Pulmonary artery endothelial cell (primary cell): ENCODE data around the gene LBX2. TPM values are rescaled to one million over a fixed set of nuclear protein-coding genes. Genes with fewer than 3 reads are reported as not detected.
A peak's percentile ranks its signal among the peaks of the same experiment; 100 is the strongest.
"Not testable (repeated sequence)": the region's sequence is repeated elsewhere in the genome, so short reads cannot be mapped to it uniquely, and the experiment has no call there.

ENCODE experiments used
- DNase-seq: peaks from one replicate; pipeline ENCODE4 v3.0.0-alpha.2; 2011; ENCODE audit warnings: low read depth, low spot score
- total RNA-seq: library from RNA; depleted of rRNA; stranded (reverse); fragments of >200 nt; gene quantifications from 2 replicates; pipeline ENCODE4 v1.2.3, GENCODE V29; 2014

LBX2 gene
- total RNA-seq, 1 donor from 2014 or later, result 2.4 TPM

DNA sequence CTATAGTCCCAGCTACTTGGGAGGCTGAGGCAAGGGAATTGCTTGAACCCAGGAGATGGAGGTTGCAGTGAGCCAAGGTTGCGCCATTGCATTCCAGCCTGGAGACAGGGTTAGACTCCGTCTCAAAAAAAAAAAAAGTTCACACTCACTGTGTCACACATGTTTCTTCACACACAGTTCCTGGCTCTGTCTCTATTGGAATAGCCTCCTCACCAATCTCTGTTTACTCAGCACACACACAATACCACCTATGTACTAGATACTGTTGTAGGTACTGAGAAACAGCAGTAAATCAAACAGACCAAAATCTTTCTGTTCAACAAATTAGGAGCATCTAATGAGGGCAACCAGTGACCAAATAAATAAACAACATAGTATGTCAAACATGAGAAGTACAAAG, 13.3 kb downstream of the LBX2 start:
- DNase-seq, result no peak

DNA sequence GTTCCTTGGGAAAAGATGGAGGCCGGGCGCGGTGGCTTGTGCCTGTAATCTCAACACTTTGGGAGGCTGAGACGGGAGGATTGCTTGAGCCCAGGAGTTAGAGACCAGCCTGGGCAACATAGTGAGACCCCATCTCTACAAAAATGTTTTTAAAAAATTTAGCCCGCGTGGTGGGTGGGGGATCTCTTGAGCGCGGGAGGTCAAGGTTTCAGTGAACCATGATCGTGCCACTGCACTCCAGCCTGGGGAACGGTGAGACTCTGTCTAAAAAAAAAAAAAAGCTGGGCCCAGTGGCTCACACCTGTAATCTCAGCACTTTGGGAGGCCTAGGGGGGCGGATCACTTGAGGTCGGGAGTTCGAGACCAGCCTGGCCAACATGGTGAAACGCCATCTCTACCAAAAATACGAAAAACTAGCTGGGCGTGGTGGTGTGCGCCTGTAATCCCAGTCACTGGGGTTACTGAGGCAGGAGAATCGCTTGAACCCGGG, 15.7 kb downstream of the LBX2 start:
- not testable (repeated sequence) for DNase-seq

DNA sequence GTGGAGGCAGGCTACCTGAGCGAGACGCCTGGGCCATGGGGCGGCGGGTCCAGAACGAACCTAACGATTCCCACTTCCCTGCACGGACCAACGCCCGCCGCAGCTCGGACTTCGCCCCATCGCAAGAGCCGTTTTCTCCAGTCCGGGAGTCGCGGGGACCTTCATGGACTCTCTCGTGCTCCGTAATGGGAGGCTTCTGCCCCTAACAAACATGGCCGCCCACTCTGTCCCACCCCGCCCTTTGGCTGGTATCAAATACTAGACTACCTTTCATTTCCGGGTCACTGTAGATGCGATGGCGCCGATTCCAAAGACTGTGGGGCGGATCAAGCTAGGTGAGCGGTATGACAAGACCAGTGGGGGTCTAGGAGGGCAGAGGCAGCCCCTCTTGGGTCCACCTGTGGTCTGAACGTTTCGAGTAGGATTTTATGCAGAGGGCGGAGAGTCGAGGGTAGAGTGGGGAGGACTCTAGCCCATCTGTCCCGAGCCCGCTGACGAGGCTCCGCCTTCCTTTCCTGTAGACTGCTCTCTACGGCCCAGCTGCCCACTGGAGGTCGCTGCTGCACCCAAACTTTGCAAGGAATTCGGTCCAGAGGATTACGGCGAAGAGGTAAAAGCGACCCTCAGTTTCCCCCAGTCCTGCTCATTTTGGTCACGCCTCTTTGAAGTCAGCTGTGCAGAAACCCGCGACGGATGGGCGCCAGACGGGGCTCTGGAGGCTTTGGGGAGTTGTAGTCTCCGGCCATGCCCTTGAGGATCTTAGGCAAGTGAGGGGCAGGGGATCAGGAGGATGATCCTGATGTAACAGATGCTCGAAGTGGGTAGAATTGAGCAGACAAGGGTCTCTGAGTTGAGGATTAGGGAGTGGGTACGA, 16.4 kb downstream of the LBX2 start, which contains the start of the genes CCDC142 and TTC31:
Gene CCDC142, minus strand, starts transcription at position 198 of the 874 bp plus-strand sequence. Its CDS starts 161 bp downstream, at position 37.
Gene TTC31, plus strand, starts transcription at position 281 of the 874 bp plus-strand sequence. Its CDS starts 15 bp downstream, at position 296.
- peak; percentile 84 for DNase-seq

DNA sequence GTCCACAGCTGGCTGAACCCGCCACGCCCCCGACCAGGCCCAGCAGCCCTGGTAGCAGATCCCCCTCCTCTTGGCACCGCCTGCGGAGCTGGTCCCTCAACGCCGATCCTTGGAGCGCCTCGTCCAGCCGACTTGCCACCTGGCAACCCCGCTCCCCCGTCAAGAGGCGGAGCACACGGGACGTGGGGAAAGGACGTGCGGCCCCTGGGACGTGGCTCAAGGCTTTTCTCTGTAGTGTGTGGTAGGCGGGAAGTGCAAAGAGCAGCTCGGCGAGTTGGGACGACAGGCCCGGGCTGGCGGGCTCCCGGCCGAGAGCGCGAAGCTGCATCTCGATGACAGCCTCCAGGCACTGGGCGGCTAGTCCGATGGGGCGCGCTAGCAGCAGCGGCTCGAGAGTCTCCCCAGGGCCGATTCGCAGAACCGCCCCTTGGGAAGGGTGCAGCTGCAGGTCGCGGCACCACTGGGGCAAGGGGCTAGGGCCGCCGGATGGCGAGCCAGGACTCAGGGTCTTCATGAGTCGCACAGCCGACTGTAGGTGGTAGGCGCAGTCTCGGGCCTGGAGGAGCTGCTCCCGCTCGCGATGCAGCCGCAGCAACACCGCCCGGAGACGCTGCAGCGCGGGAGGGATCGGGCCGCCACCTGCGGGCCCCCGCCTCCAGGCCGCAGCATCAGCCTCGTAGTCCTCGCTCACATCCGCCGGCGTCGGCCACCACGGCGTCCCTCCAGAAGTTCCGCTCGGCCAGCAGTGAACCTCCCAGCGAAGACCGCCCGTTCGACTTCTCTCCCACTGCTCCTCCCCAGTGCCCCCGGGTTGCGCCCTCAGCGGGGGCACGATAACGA, 17.2 kb downstream of the LBX2 start:
- no peak for DNase-seq

DNA sequence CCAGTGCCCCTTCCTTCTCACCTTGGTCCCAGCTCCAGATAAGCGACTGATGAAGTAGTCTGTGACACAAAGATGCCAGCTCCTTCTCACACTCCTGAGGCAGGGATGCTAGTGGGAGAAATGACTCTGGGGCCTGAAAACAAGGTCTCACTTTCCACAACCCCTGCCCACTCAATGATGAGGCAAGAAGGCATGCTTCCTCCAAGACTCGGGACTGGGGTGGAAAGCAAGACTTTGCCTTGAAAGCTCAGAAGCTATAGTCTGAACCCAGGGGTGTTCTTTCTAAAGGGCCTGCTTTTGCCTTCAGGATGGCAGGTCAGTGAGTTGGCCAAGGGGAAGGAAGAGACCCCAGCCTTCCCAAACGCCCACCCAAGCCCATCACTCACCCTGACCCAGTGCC, 18.0 kb downstream of the LBX2 start:
- no peak for DNase-seq

DNA sequence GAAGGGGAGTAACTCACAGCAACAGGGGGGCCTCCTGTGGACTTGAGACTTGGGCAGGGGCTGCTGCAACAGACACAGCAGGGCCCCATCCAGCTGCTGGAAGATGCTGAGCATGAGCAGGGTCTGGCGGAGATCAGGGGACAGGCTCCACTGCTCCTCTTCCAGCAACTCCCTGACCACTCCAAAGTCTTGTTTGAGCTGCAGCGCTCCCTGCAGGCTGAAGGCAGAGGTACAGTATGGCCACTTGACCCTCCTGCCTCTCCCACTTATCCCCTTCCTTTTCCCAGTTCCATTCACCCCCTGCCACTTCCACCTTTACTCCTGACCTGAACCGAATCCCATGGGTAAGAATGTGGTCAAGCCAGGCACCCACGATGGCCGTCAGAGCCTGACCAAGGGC, 24.5 kb downstream of the LBX2 start:
- no peak for DNase-seq

DNA sequence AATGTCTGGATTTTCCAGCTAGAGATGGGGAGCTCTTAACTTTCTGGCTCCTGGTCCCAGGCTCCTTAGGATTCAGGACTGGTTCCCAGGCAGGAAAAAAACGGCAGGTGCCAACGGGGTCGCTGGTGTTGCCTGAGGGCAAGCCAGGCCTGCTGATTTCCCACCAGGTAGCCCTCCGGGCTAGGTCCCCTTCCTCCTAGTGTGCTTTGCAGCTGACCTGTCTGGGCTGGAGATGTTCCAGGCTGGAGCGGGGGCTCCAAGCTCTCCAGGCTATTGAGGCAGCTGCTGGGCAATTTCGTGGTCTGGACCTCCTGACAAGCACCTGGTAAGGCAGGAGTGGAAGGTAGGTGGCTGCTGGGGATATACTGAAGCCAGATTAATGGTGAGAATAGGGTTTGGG, 24.9 kb downstream of the LBX2 start:
- no peak for DNase-seq

DNA sequence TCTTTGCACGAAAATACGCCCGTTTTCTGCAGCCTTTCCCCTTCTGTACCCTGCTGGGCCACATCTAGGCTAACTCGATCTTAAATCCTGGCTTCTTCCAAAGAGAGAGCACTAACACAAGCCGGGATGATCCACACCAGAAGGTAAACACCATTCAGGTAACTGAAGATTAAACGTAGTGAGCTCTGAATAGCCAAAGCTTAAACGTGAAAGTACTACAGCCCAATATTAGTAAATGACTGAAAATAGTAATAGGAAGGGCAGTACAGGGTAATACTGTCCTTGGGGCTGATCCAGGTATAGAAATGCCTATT, 26.5 kb downstream of the LBX2 start:
- no peak for DNase-seq

DNA sequence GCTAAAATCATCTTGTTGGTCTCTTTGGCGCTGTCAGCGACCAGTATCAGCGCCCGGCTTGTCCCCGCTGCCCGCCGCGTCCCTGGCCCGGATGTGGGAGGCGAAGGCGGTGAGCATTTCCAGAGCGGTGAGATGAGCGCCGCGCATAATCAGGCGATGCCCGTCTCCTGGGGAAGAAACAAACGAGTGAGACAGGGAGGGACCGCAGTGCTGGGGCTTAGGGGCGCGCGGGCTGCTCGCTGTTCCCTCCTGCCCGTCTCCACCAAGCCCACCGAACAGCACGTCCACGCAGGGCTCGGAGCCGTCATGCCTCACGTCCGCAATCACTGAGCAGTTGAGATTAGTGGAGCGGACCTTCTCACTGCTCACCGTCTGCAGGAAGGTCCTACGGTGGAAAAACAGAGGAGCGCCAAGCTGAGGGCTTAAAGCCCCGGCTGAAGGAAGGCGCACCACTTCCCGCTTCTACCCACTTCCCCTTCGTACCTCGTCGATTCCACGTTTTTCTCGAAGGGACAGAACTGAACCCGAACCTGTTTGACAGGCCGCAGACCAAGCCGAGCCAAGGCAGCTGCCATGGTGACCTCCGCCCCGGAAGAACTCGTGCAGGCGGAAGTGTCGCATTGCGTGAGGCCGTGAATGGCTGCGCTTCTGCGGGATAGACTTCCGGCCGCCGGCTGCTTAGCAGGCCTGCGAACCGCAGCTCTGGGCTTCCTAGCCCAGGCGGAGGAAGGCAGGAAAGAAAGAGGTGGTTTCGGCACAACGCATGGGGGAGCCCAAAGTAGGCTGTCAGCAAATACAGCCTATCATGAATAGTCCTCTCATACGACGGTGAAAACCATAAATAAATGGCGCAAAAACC, 27.1 kb downstream of the LBX2 start, which contains the start of gene MRPL53:
Gene MRPL53, minus strand, starts transcription at position 595 of the 859 bp plus-strand sequence. Its CDS starts 20 bp downstream, at position 575.
- DNase-seq, result peak; percentile 78

DNA sequence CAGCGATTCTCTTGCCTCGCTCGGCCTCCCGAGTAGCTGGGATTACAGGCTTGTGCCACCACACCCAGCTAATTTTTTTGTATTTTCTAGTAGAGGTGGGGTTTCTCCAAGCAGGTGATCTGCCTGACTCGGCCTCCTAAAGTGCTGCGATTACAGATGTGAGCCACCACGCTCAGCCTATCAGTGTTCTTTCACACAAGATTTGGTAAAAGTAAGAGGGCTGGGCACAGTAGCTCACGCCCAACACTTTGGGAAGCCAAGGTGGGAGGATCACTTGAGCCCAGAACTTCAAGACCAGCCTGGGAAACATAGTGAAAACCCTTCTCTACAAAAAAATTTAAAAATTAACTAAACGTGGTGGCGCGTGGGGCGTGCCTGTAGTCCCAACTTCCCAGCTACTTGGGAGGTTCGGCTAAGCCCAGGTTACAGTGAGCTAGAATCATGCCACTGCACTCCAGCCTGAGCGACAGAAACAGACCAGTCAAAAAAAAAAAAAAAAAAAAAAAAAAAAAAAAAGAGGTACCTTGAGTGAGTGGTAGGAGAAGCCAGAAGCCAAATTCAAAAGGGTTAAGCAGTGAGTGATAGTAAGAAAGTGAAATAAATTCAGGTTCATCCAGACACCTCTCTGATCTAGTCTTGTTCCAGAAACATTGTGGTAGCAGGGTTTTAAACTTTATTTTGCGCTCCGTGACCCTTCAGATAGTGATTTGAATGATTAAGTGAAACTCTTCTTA, 27.9 kb downstream of the LBX2 start:
- DNase-seq, result no peak

DNA sequence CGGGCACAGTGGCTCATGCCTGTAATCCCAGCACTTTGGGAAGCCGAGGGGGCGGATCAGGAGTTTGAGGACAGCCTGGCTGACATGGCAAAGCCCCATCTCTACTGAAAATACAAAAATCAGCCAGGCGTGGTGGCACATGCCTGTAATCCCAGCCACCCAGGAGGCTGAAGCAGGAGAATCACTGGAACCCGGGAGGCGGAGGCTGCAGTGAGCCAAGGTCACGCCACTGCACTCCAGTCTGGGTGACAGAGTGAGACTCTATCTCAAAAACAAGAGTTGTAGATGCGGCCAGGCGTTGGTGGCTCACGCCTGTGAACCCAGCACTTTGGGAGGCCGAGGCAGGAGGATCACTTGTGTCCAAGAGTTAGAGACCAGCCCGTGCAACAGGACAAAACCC, 28.7 kb downstream of the LBX2 start:
- not testable (repeated sequence) for DNase-seq

DNA sequence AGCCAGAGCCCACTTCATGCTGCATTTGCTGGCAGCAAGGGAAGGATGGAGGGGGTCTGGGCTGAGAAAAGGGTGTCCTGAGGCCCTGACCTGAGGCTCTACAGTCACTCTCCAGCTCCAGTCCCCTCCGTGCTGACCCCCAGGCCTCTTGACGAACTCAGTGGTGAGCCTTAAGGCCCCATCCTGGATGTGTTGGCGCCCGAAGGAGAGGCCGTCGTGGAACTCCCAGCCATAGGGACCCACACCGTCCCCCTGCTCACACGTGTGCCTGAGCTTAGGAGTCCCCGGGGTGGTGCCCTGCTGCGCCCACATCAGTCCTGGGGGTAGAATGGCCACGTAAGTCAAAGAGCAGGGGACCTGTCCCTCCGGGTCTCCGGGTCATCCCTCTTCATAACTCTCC, 35.0 kb downstream of the LBX2 start:
- DNase-seq, result no peak

DNA sequence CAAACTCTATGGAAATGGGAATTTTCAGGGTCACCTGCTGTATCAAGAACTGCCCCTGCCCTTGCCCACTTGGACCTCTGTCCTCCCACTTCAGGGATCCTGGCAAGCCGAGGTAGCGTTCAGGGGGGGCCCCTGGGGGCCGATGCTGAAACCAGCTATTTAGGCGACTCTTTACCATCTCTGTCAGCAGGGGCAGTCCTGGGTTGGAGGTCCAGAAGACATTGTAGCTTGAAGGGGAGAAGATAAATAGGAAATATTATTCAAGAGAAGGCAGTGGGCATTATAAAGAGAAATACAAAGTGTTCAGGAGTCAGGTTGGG, 36.7 kb downstream of the LBX2 start:
- DNase-seq, result no peak

DNA sequence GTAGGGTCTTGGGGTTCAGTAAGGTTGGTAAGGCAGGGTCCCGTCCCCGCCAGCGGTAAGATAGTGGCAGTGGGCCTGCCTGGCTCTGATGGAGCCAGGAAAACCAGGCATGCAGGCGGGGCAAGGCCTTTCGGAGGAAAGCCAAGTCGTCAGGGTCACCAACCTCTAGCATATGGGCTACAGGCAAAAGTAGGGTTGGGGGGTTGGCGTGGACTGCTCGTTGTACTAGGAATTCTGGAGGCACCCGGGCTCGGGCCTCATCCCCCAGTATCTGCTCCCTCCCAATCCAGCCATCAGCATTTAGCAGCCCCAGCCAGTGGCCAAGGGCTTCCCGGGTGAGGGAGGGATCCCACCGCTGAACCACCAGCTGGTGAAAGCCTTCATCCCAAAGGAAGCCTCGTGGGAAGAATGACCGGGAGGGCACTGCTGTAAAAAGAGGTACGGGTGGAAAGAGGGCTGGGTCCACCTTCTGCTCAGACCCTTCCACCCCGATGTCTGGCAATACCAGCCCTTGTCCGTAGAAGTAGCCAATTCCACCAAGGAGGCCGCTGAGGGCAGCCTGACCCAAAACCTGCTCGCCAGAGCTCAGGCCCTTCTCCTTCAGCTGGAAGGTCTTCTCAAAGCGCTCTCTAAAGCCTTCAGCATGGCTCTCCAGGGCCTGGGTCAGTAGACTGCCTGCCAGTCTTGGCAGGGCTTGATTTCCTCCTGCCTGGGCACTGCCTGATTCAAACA, 37.2 kb downstream of the LBX2 start:
- no peak for DNase-seq

DNA sequence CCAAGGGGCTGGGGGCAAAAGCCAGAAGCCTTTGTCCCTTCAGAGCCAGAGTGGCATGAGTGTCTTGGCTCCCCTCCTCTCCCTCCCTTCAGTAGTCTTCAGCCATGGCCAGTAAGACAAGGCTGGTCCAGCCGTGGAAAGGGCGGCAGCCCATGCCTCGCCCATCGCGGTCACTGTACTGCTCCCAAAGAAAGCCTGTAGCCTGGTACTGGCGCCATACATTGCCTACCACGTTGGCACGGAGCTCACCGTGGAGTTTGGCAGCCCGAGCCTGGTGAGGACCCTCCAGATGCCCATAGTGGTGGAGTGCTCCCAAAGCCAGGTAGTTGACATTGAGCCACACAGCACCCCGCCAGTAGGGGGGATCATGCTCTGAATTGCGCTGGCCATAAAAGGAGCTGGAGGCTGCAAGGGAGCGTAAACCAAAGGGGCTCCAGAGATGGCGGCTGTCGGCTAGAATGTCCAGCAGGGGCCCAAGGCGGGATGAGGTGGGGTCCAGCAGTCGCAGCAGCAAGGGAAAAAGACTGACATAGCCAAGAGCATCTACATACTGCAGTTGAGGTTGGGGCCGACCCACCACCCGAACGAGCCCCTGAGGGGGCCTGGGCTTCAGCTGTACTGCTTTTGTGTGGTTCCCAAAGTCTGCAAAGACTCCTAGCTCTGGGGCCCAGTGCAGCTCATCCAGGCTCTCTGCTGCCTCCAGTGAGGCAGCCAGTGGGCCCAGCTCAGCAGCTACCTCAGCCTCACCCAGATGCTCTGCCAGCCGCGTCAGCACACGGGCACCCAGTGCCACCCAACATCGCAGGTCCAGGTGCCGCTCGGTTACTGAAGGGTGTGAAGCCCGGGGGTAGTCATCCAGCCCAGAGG, 38.0 kb downstream of the LBX2 start:
- no peak for DNase-seq

DNA sequence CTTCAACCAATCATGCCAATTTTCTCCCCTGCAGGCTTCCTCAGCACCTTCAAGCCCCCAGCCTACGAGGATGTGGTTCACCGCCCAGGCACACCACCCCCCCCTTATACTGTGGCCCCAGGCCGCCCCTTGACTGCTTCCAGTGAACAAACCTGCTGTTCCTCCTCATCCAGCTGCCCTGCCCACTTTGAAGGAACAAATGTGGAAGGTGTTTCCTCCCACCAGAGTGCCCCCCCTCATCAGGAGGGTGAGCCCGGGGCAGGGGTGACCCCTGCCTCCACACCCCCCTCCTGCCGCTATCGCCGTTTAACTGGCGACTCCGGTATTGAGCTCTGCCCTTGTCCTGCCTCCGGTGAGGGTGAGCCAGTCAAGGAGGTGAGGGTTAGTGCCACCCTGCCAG, 39.2 kb downstream of the LBX2 start:
- not testable (repeated sequence) for DNase-seq

DNA sequence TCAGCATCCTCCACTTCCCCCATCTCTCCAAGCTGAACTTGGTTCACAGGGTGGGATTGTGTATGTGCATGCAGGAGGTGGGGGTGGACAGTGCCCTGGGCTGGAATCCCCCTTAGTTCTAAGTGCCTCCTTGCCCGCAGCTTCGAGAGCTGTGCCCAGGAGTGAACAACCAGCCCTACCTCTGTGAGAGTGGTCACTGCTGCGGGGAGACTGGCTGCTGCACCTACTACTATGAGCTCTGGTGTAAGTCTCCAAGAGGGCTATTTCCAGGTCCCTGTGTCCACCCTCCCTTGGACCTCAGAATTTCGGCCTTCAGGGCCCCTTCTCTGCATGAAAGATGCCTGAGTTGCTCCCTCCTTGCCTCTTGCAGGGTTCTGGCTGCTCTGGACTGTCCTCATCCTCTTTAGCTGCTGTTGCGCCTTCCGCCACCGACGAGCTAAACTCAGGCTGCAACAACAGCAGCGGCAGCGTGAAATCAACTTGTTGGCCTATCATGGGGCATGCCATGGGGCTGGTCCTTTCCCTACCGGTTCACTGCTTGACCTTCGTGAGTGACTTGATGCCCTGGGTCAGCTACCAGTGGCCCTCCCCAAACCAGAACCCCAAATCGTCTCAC, 39.8 kb downstream of the LBX2 start:
- not testable (repeated sequence) for DNase-seq

DNA sequence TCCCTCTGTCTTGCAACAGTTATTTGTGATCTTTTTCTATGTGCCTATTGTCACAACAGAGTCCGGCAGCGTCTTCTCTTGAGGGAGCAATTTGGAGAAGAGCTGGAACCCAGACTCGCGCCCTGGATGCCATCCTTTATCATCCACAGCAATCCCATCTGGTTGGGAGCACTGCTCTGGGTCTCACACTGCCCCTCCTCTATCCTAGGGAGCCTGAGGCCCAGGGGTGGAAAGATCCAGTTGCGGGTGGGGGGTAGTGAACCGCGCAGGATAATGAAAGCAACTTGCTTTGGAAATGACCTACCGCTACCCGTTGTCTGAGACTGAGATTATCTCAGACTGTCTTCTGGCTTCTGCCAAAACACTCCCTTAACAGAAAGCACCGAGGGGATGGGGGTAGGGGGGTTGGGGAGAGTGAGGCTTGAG, 40.5 kb downstream of the LBX2 start:
- no peak for DNase-seq
